DOHH2 (cell line): ENCODE measurements around the gene DNAH10.

Experiments
- H3F3A ChIP-seq: fragments of 200-600 bp; sonication (generic), shearing (Covaris generic); 2 replicates; pipeline ENCODE4 v1.6.0; 2016; ENCODE audit warnings: antibody characterized with exemption, mild to moderate bottlenecking; ENCODE audit not compliant: control insufficient read depth, insufficient read depth
- H3K27ac ChIP-seq: fragments of 200-600 bp; sonication (generic); 2 replicates; pipeline ENCODE4 v1.5.1; 2014; ENCODE audit warnings: low read depth, mild to moderate bottlenecking, low read length, moderate library complexity
- H3K27me3 ChIP-seq: fragments of 200-600 bp; sonication (generic); 2 replicates; pipeline ENCODE4 v1.6.1; 2014; ENCODE audit warnings: mild to moderate bottlenecking, low read length, mixed read lengths; ENCODE audit not compliant: control insufficient read depth
- H3K36me3 ChIP-seq: fragments of 200-600 bp; sonication (generic); 2 replicates; pipeline ENCODE4 v1.6.1; 2014; ENCODE audit warnings: mild to moderate bottlenecking, low read length, moderate library complexity, mixed read lengths; ENCODE audit not compliant: control insufficient read depth
- H3K4me1 ChIP-seq: fragments of 200-600 bp; sonication (generic); 2 replicates; pipeline ENCODE4 v1.6.1; 2014; ENCODE audit warnings: mild to moderate bottlenecking, low read length, mixed read lengths; ENCODE audit not compliant: control insufficient read depth
- H3K4me2 ChIP-seq: fragments of 200-600 bp; sonication (generic); 2 replicates; pipeline ENCODE4 v1.6.0; 2014; ENCODE audit warnings: mild to moderate bottlenecking, low read length, moderate library complexity
- H3K4me3 ChIP-seq: fragments of 200-600 bp; sonication (generic); 2 replicates; pipeline ENCODE4 v1.5.1; 2014; ENCODE audit warnings: mild to moderate bottlenecking, low read length, mixed read lengths
- H3K79me2 ChIP-seq: fragments of 200-600 bp; sonication (generic); 2 replicates; pipeline ENCODE4 v1.6.1; 2014; ENCODE audit warnings: mild to moderate bottlenecking, low read length, mixed read lengths; ENCODE audit not compliant: control insufficient read depth
- H3K9me2 ChIP-seq: fragments of 200-600 bp; sonication (generic); replicated peaks from 2 replicates; pipeline ENCODE4 v1.6.1; 2014; ENCODE audit warnings: mild to moderate bottlenecking, low read length, mixed read lengths; ENCODE audit not compliant: control insufficient read depth
- H3K9me3 ChIP-seq: fragments of 200-600 bp; sonication (generic); 2 replicates; pipeline ENCODE4 v1.6.1; 2014; ENCODE audit warnings: antibody characterized with exemption, low read length, mixed read lengths; ENCODE audit not compliant: control insufficient read depth, insufficient read depth
- H4K20me1 ChIP-seq: fragments of 200-600 bp; sonication (generic); 2 replicates; pipeline ENCODE4 v1.6.0; 2014; ENCODE audit warnings: low read depth, mild to moderate bottlenecking, antibody characterized with exemption, low read length, moderate library complexity; ENCODE audit not compliant: control insufficient read depth, insufficient read depth
- CTCF ChIP-seq: fragments of 200-600 bp; sonication (generic); IDR thresholded peaks from one replicate; pipeline ENCODE4 v1.5.1; 2014; ENCODE audit warnings: antibody characterized with exemption, mild to moderate bottlenecking, low read depth, low read length; ENCODE audit not compliant: poor library complexity, severe bottlenecking
- EZH2phosphoT487 ChIP-seq: fragments of 200-600 bp; sonication (generic); IDR thresholded peaks from 2 replicates; pipeline ENCODE4 v1.6.1; 2017; ENCODE audit warnings: borderline replicate concordance, mild to moderate bottlenecking, antibody characterized with exemption, low read length, moderate library complexity, mixed read lengths

DNAH10 gene

GRCh38 chr12:123845881-123846280 is 83.8 kb downstream of the DNAH10 start:
- Histone ChIP-seq H3K79me2 (no peaks in the 10 kb centered on the region), H3K9me3 (no peaks in the 10 kb centered on the region), H3F3A (no peaks in the 10 kb centered on the region), H3K4me2 (no peak overlapping the region), H3K27ac (no peak overlapping the region), H3K9me2 (no peaks in the 10 kb centered on the region), H3K27me3 (peaks cover 2% of the 10 kb centered on the region; the same call in 1 of the 2 replicates), H3K4me3 (no peak overlapping the region), H3K4me1 (peaks cover 5% of the 10 kb centered on the region), H4K20me1 (no peaks in the 10 kb centered on the region; the same call in 1 of the 2 replicates), H3K36me3 (no peaks in the 10 kb centered on the region)
- TF ChIP-seq CTCF (no peak), EZH2phosphoT487 (no peak)

GRCh38 chr12:123846340-123846739 is 84.2 kb downstream of the DNAH10 start:
- no peaks in the 10 kb centered on the region for H3K36me3 ChIP-seq
- H3K9me3 ChIP-seq: no peaks in the 10 kb centered on the region
- H3K9me2 ChIP-seq: no peaks in the 10 kb centered on the region
- no peaks in the 10 kb centered on the region for H3F3A ChIP-seq
- H3K4me1 ChIP-seq: peaks cover 5% of the 10 kb centered on the region
- H3K79me2 ChIP-seq: no peaks in the 10 kb centered on the region
- peaks cover 2% of the 10 kb centered on the region; the same call in 1 of the 2 replicates for H3K27me3 ChIP-seq
- no peak overlapping the region for H3K4me2 ChIP-seq
- TF ChIP-seq CTCF (no peak), EZH2phosphoT487 (no peak)
- no peak overlapping the region for H3K4me3 ChIP-seq
- no peak overlapping the region for H3K27ac ChIP-seq
- no peaks in the 10 kb centered on the region for H4K20me1 ChIP-seq

DNA sequence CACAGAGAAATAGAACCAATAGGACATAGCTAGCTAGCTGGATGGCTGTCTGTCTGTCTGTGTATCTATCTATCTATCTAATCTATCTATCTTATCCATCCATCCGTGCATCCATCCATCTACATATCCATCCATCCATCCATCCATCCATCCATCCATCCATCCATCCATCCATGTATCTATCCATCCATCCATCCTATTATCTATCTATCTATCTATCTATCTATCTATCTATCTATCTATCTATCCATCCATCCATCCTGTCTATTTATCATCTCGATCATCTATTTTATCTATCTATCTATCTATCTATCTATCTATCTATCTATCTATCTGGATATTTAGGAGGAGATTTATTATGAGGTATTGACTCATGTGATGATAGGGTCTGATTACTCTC is 84.9 kb downstream of the DNAH10 start:
- no peaks in the 10 kb centered on the region for H3F3A ChIP-seq
- no peaks in the 10 kb centered on the region for H3K36me3 ChIP-seq
- no peak overlapping the region for H3K4me2 ChIP-seq
- peaks cover 2% of the 10 kb centered on the region; the same call in 1 of the 2 replicates for H3K27me3 ChIP-seq
- H3K9me2 ChIP-seq: no peaks in the 10 kb centered on the region
- peaks cover 5% of the 10 kb centered on the region for H3K4me1 ChIP-seq
- H3K9me3 ChIP-seq: no peaks in the 10 kb centered on the region
- H3K27ac ChIP-seq: no peak overlapping the region
- H3K4me3 ChIP-seq: no peak overlapping the region
- TF ChIP-seq CTCF (no peak), EZH2phosphoT487 (no peak)
- H4K20me1 ChIP-seq: no peaks in the 10 kb centered on the region
- no peaks in the 10 kb centered on the region for H3K79me2 ChIP-seq
